T-helper 17 cell (primary cell): ENCODE measurements around the gene SMIM15. TPM values are rescaled to one million over a fixed set of nuclear protein-coding genes. Genes with fewer than 3 reads are reported as not detected.

ENCODE experiments used
- ATAC-seq: fragments of 150-1000 bp; cut with Tn5 transposase; 2 replicates; pipeline ENCODE4 v1.10.0; 2021; ENCODE audit warnings: mild to moderate bottlenecking, moderate library complexity
- DNase-seq, 3 donors: peaks; one replicate each; pipeline versions ENCODE4 v3.0.0 to v3.0.0-alpha.2; 2020 to 2021
- H3K9me3 ChIP-seq: one replicate; pipeline ENCODE4 v1.7.0; 2013; ENCODE audit warnings: low read length, mild to moderate bottlenecking; ENCODE audit not compliant: control insufficient read depth, poor library complexity, severe bottlenecking
- H3K27ac Mint-ChIP-seq: one replicate; pipeline ENCODE4 v1.8.0; 2022; ENCODE audit warnings: mild to moderate bottlenecking, moderate library complexity, mixed read lengths
- H3K27me3 Mint-ChIP-seq: one replicate; pipeline ENCODE4 v1.8.0; 2022; ENCODE audit warnings: mixed read lengths
- H3K36me3 Mint-ChIP-seq: one replicate; pipeline ENCODE4 v1.8.0; 2022; ENCODE audit warnings: low read depth, mixed read lengths
- H3K4me1 Mint-ChIP-seq: one replicate; pipeline ENCODE4 v1.8.0; 2022; ENCODE audit warnings: mild to moderate bottlenecking, mixed read lengths
- H3K4me3 Mint-ChIP-seq: one replicate; pipeline ENCODE4 v1.8.0; 2022; ENCODE audit warnings: mild to moderate bottlenecking, moderate library complexity, mixed read lengths
- total RNA-seq, 4 donors: library from RNA in 2 of 4; stranded (reverse) in 2 of 4; gene quantifications; one replicate each; pipeline ENCODE4 v1.2.3 and lab custom pipeline; 2022 to 2026

SMIM15 gene
- total RNA-seq, 2 donors from 2014 or later = 13.7 to 20.4 TPM

DNA sequence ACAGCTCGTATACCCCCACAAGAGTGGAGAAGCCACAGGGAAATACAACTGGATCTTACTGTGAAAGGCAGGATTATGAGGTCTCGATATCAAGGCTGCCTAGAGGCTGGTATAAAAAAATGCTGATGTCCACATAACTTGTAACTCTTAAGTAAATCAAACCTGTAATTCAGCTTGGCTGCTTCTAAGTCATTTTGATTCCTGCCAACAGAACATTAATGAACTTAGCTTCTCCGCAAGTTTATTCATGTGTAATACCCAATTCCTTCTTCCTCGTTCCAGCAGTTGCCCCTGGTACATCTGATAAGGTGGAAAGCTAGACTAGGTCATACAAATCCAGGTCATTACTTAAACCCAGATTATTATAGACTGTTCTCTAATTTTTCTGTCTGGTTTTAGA, 16.4 kb upstream of the SMIM15 start:
- no peaks in the 10 kb centered on the region for H3K36me3 Mint-ChIP-seq
- H3K4me1 Mint-ChIP-seq = peaks cover 2% of the 10 kb centered on the region
- H3K9me3 ChIP-seq = no peaks in the 10 kb centered on the region
- H3K27ac Mint-ChIP-seq = no peak overlapping the region
- ATAC-seq = no peak
- no peak for DNase-seq
- peaks cover 13% of the 10 kb centered on the region for H3K27me3 Mint-ChIP-seq
- H3K4me3 Mint-ChIP-seq = no peak overlapping the region

DNA sequence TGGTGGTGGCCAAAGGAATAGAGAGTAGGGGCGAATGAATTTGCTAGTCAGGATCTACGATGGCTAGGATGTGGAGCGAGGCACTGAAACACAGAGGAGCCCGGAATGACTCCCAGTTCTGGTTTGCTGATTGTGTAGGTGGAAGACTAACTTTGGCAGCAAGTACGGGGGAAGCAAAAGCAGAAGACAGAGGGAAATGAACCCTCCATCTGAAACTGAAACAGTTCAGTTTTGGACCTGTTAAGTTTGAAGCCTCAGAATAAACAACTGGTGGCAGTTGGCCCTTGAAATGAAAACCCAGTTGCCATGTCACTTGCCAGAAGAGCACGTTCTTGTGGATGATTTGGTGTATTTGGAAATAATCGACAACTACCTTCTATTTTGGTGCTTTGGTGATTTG, 15.4 kb upstream of the SMIM15 start:
- H3K36me3 Mint-ChIP-seq = no peaks in the 10 kb centered on the region
- no peak overlapping the region for H3K4me3 Mint-ChIP-seq
- DNase-seq = no peak
- H3K27ac Mint-ChIP-seq = no peak overlapping the region
- peaks cover 2% of the 10 kb centered on the region for H3K4me1 Mint-ChIP-seq
- no peaks in the 10 kb centered on the region for H3K9me3 ChIP-seq
- ATAC-seq = no peak
- peaks cover 13% of the 10 kb centered on the region for H3K27me3 Mint-ChIP-seq

DNA sequence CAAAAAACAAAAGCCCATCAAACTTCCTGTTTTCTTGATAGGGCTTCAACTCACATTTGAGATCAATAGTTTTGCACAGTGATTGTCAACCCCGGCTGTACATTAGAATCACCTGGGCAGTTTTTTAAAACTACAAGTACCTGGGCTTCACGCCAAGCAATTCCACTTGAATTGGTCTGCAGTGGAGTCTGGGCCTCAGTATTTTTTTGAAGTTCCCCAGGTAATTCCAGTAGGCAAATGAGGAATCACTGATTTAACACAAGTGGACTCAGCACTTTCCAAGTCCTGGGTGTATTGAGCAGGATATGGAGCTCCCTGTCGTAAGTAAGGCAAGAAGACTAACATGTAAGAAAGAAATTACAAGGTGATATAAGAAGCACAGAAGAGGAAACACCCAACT, 14.8 kb upstream of the SMIM15 start:
- no peak overlapping the region for H3K4me3 Mint-ChIP-seq
- ATAC-seq (no peak), DNase-seq (no peak)
- no peaks in the 10 kb centered on the region for H3K9me3 ChIP-seq
- no peaks in the 10 kb centered on the region for H3K36me3 Mint-ChIP-seq
- peaks cover 2% of the 10 kb centered on the region for H3K4me1 Mint-ChIP-seq
- peaks cover 12% of the 10 kb centered on the region for H3K27me3 Mint-ChIP-seq
- H3K27ac Mint-ChIP-seq = no peak overlapping the region

DNA sequence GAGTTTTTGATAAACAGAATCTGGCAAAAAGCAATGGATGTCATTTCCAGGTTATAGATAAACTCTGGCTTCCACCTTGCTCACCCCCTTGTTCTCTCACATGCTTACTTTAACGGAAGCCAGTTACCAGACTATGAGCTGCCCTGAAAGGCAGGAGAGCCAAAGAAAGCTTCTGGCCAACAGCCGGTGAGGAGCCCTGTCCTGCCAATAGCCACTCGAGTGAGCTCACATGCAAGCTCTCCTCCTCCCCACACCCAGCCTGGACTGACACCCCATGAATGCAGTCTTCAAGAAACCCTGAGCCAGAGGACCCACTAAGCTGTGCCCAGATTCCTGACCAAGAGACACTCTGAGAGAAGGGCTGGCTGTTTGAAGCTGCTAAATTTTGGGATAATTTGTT, 14.4 kb upstream of the SMIM15 start:
- DNase-seq (no peak), ATAC-seq (no peak)
- Mint-ChIP-seq H3K4me1 (peaks cover 2% of the 10 kb centered on the region), H3K27me3 (peaks cover 8% of the 10 kb centered on the region), H3K4me3 (no peak overlapping the region), H3K27ac (no peak overlapping the region), H3K36me3 (no peaks in the 10 kb centered on the region)
- H3K9me3 ChIP-seq = no peaks in the 10 kb centered on the region

DNA sequence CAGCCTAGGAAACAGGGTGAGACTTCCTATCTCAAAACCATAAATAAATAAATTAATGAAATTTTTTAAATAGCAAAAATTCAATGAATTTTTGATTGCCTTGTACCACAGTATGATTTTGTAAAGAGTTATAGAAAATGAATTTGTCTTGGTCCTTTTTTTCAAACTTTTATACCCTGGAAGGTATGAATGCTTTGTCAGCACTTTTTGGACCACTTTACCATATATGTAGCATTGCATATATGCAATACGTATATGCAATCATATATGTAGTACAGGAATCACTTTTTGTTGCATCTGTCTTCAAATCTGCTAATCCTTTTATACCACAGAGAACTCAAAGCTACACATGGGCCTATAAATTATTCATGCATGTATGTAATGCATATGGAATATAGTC, 9.2 kb upstream of the SMIM15 start:
- ATAC-seq = no peak
- Mint-ChIP-seq H3K4me3 (no peak overlapping the region), H3K27me3 (peaks cover under 1% of the 10 kb centered on the region), H3K27ac (no peak overlapping the region), H3K4me1 (no peaks in the 10 kb centered on the region), H3K36me3 (no peaks in the 10 kb centered on the region)
- no peaks in the 10 kb centered on the region for H3K9me3 ChIP-seq
- no peak for DNase-seq

DNA sequence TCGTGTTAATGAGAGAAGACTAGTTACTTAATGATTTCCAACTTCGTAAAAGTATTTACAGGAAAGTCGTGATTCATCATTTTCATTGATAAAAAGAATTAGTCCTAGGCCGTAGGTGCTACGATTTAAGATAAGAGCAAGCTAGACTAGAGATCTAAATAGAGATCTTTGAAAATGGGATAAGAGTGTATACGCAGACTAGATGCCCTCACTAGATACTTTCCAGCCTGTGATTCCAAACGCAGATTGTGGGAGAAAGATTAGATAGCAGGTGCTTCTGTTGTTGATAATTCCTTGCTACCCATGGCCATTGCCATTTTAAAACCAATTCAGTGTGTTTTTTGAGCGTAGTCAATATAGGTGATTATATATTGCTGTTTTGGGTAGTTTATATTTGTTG, 6.7 kb upstream of the SMIM15 start:
- ATAC-seq (no peak), DNase-seq (no peak)
- H3K4me1 Mint-ChIP-seq = no peaks in the 10 kb centered on the region
- H3K4me3 Mint-ChIP-seq = no peak overlapping the region
- no peak overlapping the region for H3K27ac Mint-ChIP-seq
- no peaks in the 10 kb centered on the region for H3K36me3 Mint-ChIP-seq
- no peaks in the 10 kb centered on the region for H3K9me3 ChIP-seq
- no peaks in the 10 kb centered on the region for H3K27me3 Mint-ChIP-seq

DNA sequence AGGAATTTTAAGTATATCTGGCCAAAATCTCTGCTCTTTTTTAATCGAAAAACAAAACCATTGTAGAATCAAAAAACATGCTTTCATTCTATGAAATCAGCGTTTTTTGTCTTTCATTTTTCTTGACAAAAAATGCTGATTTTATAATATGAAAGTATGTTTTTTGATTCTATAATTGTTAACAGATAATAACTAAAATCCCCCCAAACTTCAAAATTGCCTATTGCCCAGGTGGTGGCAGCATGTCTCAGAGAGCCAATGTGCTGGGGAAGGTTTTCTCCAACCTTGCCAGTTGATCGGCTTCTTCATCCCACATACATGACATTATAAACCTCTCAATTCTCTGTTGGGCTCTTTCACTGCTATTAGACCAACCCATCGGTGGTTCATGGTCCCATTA, 5.1 kb upstream of the SMIM15 start:
- Mint-ChIP-seq H3K4me1 (peaks cover 6% of the 10 kb centered on the region), H3K27me3 (no peaks in the 10 kb centered on the region), H3K4me3 (no peak overlapping the region), H3K27ac (no peak overlapping the region), H3K36me3 (no peaks in the 10 kb centered on the region)
- H3K9me3 ChIP-seq = no peaks in the 10 kb centered on the region
- no peak for ATAC-seq
- DNase-seq = no peak

DNA sequence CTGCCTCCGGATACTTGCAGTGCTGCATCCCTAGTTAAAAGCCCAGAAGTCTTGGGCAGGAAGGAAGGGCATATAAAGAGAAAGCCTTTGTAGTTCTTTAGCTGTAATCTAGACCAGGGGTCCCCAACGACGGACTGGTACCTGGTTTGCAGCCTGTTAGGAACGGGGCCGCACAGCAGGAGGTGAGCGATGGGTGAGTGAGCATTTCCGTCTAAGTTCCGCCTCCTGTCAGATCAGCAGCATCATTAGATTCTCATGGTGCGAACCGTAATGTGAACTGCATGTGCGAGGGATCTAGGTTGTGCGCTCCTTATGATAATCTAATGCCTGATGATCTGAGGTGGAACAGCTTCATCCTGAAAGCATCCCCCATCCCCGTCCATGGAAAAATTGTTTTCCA, 1.6 kb upstream of the SMIM15 start:
- ATAC-seq (no peak), DNase-seq (no peak)
- H3K9me3 ChIP-seq = no peaks in the 10 kb centered on the region
- Mint-ChIP-seq H3K4me1 (peaks cover 21% of the 10 kb centered on the region), H3K27me3 (no peaks in the 10 kb centered on the region), H3K36me3 (no peaks in the 10 kb centered on the region), H3K27ac (no peak overlapping the region), H3K4me3 (no peak overlapping the region)

DNA sequence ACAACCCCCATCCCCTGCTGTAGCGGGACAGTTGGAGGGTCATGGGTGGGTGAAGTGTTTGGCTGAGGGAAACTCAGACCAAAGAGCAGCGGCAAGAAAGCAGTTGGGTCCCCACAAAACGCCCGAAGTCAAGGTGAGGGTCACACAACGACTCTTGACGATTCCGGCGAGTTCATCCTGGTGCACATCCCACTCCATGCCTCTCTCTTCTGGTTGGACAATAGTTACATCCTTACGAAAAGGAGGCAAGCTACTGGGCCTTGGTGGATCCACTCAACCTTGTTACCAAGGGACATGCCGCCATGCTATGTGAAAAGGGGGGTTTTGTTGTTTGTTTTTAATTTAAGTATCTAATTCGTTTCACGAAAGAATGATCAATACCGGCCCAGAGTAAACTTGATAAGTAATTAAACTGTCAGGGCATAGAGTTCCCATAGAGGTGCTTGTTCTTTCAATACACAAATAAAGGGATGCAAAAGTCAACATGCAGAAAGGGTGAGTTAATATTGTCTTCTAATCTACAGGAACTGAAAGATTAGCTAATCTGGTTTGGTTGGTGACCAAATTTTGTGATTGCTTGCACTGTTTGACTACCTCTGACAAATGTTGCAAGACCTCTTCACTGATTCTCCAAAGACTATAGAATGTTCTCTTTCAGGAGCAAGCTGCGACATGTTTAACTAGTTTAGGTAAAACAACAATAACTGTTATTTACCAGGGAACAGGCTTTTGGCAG, 732 bp upstream of the SMIM15 start:
- Mint-ChIP-seq H3K36me3 (no peaks in the 10 kb centered on the region), H3K27me3 (no peaks in the 10 kb centered on the region), H3K4me1 (peaks cover 24% of the 10 kb centered on the region), H3K4me3 (peak overlapping the region; percentile 97), H3K27ac (peak overlapping the region; percentile 97)
- DNase-seq (no peak), ATAC-seq (no peak)
- no peaks in the 10 kb centered on the region for H3K9me3 ChIP-seq

DNA sequence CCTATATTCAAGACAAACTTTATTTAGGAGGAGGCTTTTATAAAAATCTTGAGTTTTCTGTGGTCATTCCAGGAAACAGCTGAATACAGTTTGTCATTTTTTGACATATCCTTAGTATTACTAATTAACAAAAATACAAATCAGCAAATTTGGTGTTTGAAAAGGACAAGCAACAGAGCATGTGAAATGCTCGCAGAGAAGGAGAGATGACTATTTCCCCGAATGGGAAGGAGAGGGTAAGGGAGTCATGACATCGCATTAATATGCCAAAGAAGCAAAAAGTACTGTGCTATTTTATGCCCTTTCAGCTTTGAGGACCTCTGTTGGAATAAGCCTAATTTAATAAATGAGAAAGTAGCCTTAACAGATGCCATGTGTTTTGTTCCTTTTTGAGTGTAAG, 1.8 kb downstream of the SMIM15 start:
- no peaks in the 10 kb centered on the region for H3K9me3 ChIP-seq
- peaks cover 24% of the 10 kb centered on the region for H3K4me1 Mint-ChIP-seq
- H3K36me3 Mint-ChIP-seq = no peaks in the 10 kb centered on the region
- DNase-seq (no peak), ATAC-seq (no peak)
- H3K27ac Mint-ChIP-seq = peak overlapping the region; percentile 97
- H3K27me3 Mint-ChIP-seq = no peaks in the 10 kb centered on the region
- H3K4me3 Mint-ChIP-seq = no peak overlapping the region

DNA sequence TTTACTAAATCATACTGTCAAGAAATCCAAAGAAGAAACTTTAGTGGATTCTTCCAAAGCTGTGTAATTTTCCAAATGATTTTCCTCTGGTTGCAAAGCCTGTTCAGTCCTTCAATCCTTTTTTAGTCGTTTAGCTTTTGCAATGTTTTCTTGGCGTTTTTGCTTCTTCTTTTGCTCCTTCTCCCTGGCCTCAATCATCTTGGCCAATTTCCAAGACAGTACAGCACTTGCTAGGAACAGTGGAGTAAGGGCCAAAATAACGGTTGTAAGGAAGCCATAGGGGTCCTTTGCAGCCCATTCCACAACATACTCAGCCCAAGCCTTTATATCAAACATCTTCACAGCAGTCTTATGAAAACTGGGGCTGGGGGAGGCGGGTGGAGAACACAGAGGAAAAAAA, 2.4 kb downstream of the SMIM15 start:
- Mint-ChIP-seq H3K27ac (peak overlapping the region; percentile 34), H3K4me1 (peaks cover 24% of the 10 kb centered on the region), H3K36me3 (no peaks in the 10 kb centered on the region), H3K4me3 (no peak overlapping the region), H3K27me3 (no peaks in the 10 kb centered on the region)
- DNase-seq = no peak
- ATAC-seq = no peak
- no peaks in the 10 kb centered on the region for H3K9me3 ChIP-seq

DNA sequence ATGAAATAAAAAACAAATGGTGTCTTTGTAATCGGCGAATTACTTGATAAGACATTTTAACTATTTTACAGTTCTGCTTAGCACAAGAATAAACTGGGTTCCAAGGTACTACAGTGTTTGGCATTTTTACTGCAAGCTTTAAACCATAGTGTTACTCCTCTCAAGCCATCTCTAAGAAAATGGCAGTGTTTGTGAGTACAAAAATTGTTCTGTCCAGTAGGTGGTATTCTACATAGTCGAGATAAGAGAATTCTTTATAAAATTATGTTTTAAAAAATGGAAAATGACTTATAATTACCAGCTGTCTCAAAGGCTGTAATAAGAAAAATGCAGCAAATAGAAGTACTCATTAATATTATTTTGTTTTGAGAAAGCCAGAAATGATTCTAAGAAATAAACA, 3.2 kb downstream of the SMIM15 start:
- Mint-ChIP-seq H3K36me3 (no peaks in the 10 kb centered on the region), H3K27ac (no peak overlapping the region), H3K4me1 (peaks cover 24% of the 10 kb centered on the region), H3K27me3 (no peaks in the 10 kb centered on the region), H3K4me3 (no peak overlapping the region)
- H3K9me3 ChIP-seq = no peaks in the 10 kb centered on the region
- ATAC-seq (no peak), DNase-seq (no peak)

DNA sequence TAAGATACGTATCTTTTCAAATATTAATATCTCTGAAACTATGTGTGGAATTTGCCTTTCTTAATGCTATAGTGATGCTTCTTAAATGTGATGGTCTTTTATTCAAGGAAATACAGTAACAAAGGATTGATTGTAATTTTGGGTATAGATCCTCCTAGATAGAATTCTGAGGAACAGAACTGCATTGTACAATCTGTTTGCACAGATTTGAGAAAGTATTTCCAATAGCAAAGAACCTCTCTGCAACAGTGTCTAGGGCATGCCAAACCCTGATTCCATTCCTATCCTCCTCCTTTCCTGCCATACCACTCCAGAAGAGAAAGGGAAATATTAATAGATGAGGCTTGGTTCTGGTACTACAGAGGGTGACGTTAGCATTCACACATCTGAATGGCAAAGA, 10.4 kb downstream of the SMIM15 start:
- H3K27me3 Mint-ChIP-seq = no peaks in the 10 kb centered on the region
- DNase-seq (no peak), ATAC-seq (no peak)
- H3K9me3 ChIP-seq = no peaks in the 10 kb centered on the region
- no peaks in the 10 kb centered on the region for H3K36me3 Mint-ChIP-seq
- H3K4me1 Mint-ChIP-seq = no peaks in the 10 kb centered on the region
- no peak overlapping the region for H3K27ac Mint-ChIP-seq
- H3K4me3 Mint-ChIP-seq = no peak overlapping the region

DNA sequence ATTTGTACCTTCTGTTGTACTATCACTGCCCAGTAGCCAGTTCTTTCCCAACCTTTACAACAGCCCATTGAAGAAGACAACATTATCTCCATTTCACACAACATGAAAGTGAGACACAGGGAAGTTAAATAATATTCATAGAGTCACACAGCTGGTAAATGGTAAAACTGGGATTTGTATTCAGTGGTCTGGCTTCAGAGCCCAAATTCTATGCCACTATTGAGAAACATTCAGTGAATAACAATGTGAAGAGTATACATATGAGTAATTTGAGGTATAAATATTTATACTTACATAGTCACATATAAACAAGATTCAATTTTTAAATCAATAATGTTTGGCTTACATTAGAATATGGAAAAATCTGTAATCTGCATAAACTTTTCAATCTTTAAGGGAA, 13.8 kb downstream of the SMIM15 start:
- Mint-ChIP-seq H3K4me3 (no peak overlapping the region), H3K36me3 (no peaks in the 10 kb centered on the region), H3K4me1 (no peaks in the 10 kb centered on the region), H3K27ac (no peak overlapping the region), H3K27me3 (no peaks in the 10 kb centered on the region)
- H3K9me3 ChIP-seq = no peaks in the 10 kb centered on the region
- ATAC-seq (no peak), DNase-seq (no peak)
